Measurements from ENCODE around the gene PAX5.

DNA sequence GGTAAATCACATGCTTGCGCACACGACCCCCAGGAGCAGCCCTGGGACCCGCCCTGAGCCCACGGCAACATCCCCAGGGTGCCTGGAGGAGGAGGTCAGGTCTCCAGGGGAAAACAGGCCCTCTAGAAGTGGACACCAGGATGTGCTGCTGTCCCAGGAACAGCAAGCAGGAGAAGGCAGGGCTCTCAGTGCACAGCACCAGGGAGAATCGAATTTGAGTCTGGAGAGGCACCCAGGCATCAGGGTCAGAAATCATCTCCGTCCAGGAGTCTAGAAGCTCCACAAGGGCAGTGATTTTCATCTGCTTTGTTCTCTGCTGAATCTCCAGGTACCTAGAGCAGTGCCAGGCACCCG is 93.6 kb downstream of the PAX5 start:
- TF ChIP-seq, protein P1, sequence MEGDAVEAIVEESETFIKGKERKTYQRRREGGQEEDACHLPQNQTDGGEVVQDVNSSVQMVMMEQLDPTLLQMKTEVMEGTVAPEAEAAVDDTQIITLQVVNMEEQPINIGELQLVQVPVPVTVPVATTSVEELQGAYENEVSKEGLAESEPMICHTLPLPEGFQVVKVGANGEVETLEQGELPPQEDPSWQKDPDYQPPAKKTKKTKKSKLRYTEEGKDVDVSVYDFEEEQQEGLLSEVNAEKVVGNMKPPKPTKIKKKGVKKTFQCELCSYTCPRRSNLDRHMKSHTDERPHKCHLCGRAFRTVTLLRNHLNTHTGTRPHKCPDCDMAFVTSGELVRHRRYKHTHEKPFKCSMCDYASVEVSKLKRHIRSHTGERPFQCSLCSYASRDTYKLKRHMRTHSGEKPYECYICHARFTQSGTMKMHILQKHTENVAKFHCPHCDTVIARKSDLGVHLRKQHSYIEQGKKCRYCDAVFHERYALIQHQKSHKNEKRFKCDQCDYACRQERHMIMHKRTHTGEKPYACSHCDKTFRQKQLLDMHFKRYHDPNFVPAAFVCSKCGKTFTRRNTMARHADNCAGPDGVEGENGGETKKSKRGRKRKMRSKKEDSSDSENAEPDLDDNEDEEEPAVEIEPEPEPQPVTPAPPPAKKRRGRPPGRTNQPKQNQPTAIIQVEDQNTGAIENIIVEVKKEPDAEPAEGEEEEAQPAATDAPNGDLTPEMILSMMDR (IDR thresholded peaks at IDR 0.05): no peak
- TF ChIP-seq POLR2A (IDR thresholded peaks at IDR 0.05) (no peak), EP300 (IDR thresholded peaks at IDR 0.05) (no peak)

All from ovary (tissue), 3 donors.